ENCODE measurements around the gene LIPT1.

LIPT1 gene

DNA sequence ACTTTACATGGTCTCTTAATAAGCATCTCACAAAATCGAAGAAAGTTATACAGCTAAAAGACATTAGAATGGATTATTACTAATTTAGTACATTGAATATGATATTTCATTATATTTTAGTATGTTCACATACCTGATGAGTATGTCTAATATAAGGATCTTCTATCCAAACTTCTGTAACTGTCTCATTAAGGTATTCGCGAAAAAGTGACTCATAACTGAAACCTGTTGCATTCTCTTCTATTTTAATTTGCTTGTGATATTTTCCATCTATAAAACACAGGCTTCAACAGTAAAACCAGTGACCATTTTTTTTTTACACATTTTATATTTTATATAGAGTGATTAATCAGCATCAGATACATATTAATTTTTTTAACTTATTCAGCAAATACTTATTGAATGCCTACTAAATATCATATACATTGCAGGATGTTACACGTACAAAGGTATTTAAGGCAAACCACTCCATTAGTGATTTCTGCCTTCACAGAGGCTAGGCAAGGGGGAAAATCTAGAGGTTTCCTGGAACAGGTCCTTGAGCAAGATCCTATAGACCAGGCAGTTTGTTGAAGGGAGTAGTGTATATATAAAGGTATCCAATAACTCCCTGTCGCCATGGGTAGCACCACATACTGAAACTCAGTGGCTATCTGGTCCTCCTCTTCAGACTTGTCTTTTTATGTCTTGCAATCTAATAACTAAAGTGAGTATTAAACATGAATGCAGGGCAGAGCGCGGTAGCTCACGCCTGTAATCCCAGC is 16.8 kb downstream of the LIPT1 start:
- no peak for DNase-seq (ENCODE audit: low read depth)
- H3K4me3 ChIP-seq (ENCODE audit: low read depth, low read length): no peak overlapping the region
- TF ChIP-seq, protein P1, sequence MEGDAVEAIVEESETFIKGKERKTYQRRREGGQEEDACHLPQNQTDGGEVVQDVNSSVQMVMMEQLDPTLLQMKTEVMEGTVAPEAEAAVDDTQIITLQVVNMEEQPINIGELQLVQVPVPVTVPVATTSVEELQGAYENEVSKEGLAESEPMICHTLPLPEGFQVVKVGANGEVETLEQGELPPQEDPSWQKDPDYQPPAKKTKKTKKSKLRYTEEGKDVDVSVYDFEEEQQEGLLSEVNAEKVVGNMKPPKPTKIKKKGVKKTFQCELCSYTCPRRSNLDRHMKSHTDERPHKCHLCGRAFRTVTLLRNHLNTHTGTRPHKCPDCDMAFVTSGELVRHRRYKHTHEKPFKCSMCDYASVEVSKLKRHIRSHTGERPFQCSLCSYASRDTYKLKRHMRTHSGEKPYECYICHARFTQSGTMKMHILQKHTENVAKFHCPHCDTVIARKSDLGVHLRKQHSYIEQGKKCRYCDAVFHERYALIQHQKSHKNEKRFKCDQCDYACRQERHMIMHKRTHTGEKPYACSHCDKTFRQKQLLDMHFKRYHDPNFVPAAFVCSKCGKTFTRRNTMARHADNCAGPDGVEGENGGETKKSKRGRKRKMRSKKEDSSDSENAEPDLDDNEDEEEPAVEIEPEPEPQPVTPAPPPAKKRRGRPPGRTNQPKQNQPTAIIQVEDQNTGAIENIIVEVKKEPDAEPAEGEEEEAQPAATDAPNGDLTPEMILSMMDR (IDR thresholded peaks at IDR 0.05; ENCODE audit: control insufficient read depth, extremely low read depth, insufficient read depth): no peak

DNA sequence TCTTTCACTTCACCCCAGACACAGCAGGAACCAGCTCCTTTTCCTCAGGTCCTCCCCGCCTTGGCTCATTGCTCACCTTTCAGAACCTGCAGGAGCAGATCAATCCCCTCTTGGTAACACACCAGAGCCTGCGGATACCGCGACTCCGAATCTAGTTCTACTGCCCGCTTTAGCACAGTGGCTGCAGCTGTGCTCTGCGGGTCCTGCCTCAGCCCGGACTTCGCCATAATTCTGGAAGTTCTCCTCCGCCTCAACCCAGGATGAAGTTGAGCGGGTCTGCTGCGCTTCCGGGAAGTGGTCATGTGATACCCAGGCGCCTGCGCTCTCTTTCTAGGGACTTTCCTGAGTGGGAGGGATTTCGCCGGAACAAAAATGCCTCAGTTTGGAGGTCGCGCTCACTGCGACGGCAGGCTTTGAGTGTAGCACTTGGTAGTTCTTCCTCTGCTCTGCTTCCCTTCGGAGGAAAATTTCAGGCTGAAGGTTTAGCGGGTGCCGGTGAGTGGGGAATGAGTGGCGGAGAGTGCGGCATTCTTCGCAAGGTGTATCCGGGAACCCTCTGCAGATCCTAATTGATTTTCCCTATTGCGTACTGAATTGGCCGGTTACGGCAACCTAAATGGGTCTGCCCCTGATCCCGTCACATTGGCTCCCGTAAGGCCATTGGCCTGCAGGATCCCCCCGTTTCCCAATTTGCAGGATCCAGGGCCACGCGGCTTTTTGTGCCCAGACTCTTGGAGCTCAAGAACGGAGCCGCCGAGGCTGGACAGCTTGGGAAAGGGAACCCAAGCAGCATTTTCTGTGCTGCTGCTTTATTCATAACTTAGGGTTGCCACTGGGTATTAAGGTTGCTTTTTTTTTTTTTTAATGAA is 26.2 kb downstream of the LIPT1 start, which contains the start of the genes MITD1 and MRPL30:
Gene MITD1, minus strand, starts transcription at position 304 of the 869 bp plus-strand sequence. Its CDS starts 77 bp downstream, at position 227.
Gene MRPL30, plus strand, starts transcription at position 430 of the 869 bp plus-strand sequence. CDS start 5,020 bp downstream, outside the sequence.
- H3K4me3 ChIP-seq (ENCODE audit: low read depth, low read length): peak within 1 kb of the TSS; percentile 85
- DNase-seq (ENCODE audit: low read depth): peak; percentile 92
- TF ChIP-seq, protein P1 (IDR thresholded peaks at IDR 0.05; ENCODE audit: control insufficient read depth, extremely low read depth, insufficient read depth): no peak

DNA sequence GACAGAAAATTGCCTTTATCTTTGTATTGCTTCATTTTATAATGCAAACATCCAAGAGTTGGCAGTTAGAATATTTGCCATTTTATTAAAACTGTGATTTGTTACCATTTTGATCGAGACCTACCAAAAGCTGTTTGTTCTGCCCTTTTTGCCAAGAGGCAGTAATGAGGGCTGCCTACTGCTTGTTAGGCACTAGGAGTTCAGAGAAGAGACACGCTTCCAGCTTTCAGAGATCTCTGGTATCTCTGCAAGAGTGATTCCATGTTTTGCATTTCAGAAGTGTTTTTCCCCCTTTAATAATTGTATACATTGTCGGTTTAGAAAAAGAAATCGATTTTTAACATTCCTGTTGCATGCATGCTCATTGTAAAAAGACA is 26.8 kb downstream of the LIPT1 start:
- TF ChIP-seq, protein P1 (IDR thresholded peaks at IDR 0.05; ENCODE audit: control insufficient read depth, extremely low read depth, insufficient read depth): no peak
- no peak for DNase-seq (ENCODE audit: low read depth)
- H3K4me3 ChIP-seq (ENCODE audit: low read depth, low read length): peak overlapping the region; percentile 85

DNA sequence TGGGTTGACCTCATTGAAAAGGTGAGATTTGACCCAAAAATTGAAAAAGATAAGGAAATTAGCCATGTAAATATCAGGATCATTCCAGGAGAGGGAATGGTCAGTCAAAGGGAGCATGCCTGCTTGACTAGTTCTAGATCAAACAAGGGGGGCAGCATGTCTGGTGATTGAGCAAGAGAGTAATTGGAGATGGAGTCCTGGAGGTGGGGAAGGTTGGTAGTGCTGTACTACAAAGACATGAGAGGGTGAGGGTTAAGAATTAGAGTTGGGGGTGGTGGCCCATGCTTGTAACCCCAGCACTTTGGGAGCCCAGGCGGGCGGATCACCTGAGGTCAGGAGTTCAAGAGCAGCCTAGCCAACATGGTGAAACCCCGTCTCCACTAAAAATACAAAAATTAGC is 28.3 kb downstream of the LIPT1 start:
- peak overlapping the region; percentile 85 for H3K4me3 ChIP-seq (ENCODE audit: low read depth, low read length)
- peak; percentile 39 for DNase-seq (ENCODE audit: low read depth)
- TF ChIP-seq, protein P1 (IDR thresholded peaks at IDR 0.05; ENCODE audit: control insufficient read depth, extremely low read depth, insufficient read depth): no peak

DNA sequence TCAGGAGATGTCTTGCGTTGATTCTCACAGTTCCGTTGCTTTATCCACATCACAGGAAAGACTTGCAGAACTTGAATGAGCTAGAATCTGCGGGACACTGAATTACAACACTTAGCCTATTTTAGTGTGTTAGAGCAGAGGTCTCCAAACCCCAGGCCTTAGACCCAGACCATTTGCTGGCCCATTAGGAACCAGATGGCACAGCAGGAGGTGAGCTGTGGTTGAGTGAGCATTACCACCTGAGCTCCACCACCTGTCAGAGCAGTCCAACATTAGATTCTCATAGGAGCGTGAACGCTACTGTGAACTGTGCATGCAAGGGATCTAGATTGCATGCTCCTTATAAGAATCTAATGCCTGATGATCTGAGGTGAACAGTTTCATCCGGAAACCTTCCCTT is 30.0 kb downstream of the LIPT1 start:
- no peak overlapping the region for H3K4me3 ChIP-seq (ENCODE audit: low read depth, low read length)
- TF ChIP-seq, protein P1 (IDR thresholded peaks at IDR 0.05; ENCODE audit: control insufficient read depth, extremely low read depth, insufficient read depth): no peak
- no peak for DNase-seq (ENCODE audit: low read depth)

DNA sequence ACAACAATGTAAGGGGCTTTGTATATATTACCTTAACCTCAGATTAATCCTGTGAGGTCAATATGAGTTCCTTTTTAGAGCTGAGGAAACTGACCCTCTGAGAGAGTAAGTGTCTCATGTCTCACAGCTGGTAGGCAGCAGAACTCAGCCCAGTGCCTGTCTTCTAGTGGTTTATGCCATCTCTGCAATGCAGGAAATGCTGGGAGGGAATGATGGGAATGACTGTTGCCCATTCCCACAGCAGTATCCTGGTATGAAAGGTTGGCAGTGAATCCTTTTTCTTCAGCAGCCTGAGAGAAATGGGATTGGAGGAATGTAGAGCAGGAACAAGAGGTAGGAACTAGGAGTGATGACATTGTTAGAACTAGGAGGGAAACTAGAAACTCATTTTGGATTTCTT is 32.2 kb downstream of the LIPT1 start:
- H3K4me3 ChIP-seq (ENCODE audit: low read depth, low read length): no peak overlapping the region
- DNase-seq (ENCODE audit: low read depth): no peak
- TF ChIP-seq, protein P1 (IDR thresholded peaks at IDR 0.05; ENCODE audit: control insufficient read depth, extremely low read depth, insufficient read depth): no peak
